ENCODE measurements around the gene GCNT3.
A peak's percentile ranks its signal among the peaks of the same experiment; 100 is the strongest.

The GCNT3 gene

GRCh38 chr15:59657635-59658125 is 46.1 kb downstream of the GCNT3 start:
- peaks cover 33% of the 10 kb centered on the region for H3K4me1 ChIP-seq (ENCODE audit: insufficient read depth, low read length, poor library complexity, severe bottlenecking)
- no peaks in the 10 kb centered on the region for H3F3A ChIP-seq (ENCODE audit: low read depth)
- no peaks in the 10 kb centered on the region for H3K27me3 ChIP-seq (ENCODE audit: insufficient read depth, low read length, poor library complexity, severe bottlenecking)
- peaks cover 31% of the 10 kb centered on the region for H3K36me3 ChIP-seq (ENCODE audit: insufficient read depth, low read length)
- peak overlapping the region; percentile 82 for H2AFZ ChIP-seq (ENCODE audit: low read length)
- TF ChIP-seq EZH2phosphoT487 (IDR thresholded peaks at IDR 0.05; ENCODE audit: borderline replicate concordance) (no peak), CTCF (conservative IDR thresholded peaks at IDR 0.05; ENCODE audit: low read length) (no peak)
- peak overlapping the region; percentile 95 for H3K4me3 ChIP-seq (ENCODE audit: low read length, poor library complexity, severe bottlenecking)
- H4K20me1 ChIP-seq (ENCODE audit: insufficient read depth, low read length, poor library complexity, severe bottlenecking) = peaks cover 28% of the 10 kb centered on the region
- peak overlapping the region; percentile 97 for H3K9ac ChIP-seq (ENCODE audit: low read depth, low read length, poor library complexity, severe bottlenecking)
- H3K4me2 ChIP-seq (ENCODE audit: low read depth, low read length, poor library complexity, severe bottlenecking) = peak overlapping the region; percentile 58
- H3K9me2 ChIP-seq (replicated peaks; ENCODE audit: low read depth, low read length) = no peaks in the 10 kb centered on the region
- no peaks in the 10 kb centered on the region; the same call in 1 of the 2 replicates for H3K9me3 ChIP-seq (ENCODE audit: insufficient read depth, low read depth, low read length)
- H3K79me2 ChIP-seq (ENCODE audit: insufficient read depth, low read length) = peaks cover 47% of the 10 kb centered on the region

- H2AFZ ChIP-seq (ENCODE audit: low read length) = no peak overlapping the region
- no peaks in the 10 kb centered on the region for H3F3A ChIP-seq (ENCODE audit: low read depth)
- peaks cover 25% of the 10 kb centered on the region for H4K20me1 ChIP-seq (ENCODE audit: insufficient read depth, low read length, poor library complexity, severe bottlenecking)
- no peaks in the 10 kb centered on the region for H3K27me3 ChIP-seq (ENCODE audit: insufficient read depth, low read length, poor library complexity, severe bottlenecking)
- no peak overlapping the region for H3K4me3 ChIP-seq (ENCODE audit: low read length, poor library complexity, severe bottlenecking)
- no peak overlapping the region for H3K9ac ChIP-seq (ENCODE audit: low read depth, low read length, poor library complexity, severe bottlenecking)
- no peaks in the 10 kb centered on the region for H3K9me3 ChIP-seq (ENCODE audit: insufficient read depth, low read depth, low read length)
- peaks cover 22% of the 10 kb centered on the region for H3K4me1 ChIP-seq (ENCODE audit: insufficient read depth, low read length, poor library complexity, severe bottlenecking)
- no peak for TF ChIP-seq EZH2phosphoT487 (IDR thresholded peaks at IDR 0.05; ENCODE audit: borderline replicate concordance)
- no peak for TF ChIP-seq CTCF (conservative IDR thresholded peaks at IDR 0.05; ENCODE audit: low read length)
- peaks cover 30% of the 10 kb centered on the region for H3K79me2 ChIP-seq (ENCODE audit: insufficient read depth, low read length)
- H3K36me3 ChIP-seq (ENCODE audit: insufficient read depth, low read length) = peaks cover 45% of the 10 kb centered on the region
- no peaks in the 10 kb centered on the region for H3K9me2 ChIP-seq (replicated peaks; ENCODE audit: low read depth, low read length)
- no peak overlapping the region for H3K4me2 ChIP-seq (ENCODE audit: low read depth, low read length, poor library complexity, severe bottlenecking)
Observed at GRCh38 chr15:59659366-59659765, 47.8 kb downstream of the GCNT3 start.

- H2AFZ ChIP-seq (ENCODE audit: low read length) = no peak overlapping the region
- H3K9me2 ChIP-seq (replicated peaks; ENCODE audit: low read depth, low read length) = no peaks in the 10 kb centered on the region
- no peaks in the 10 kb centered on the region for H3K4me1 ChIP-seq (ENCODE audit: insufficient read depth, low read length, poor library complexity, severe bottlenecking)
- no peak overlapping the region for H3K4me3 ChIP-seq (ENCODE audit: low read length, poor library complexity, severe bottlenecking)
- peaks cover 61% of the 10 kb centered on the region for H3K36me3 ChIP-seq (ENCODE audit: insufficient read depth, low read length)
- H3K4me2 ChIP-seq (ENCODE audit: low read depth, low read length, poor library complexity, severe bottlenecking) = no peak overlapping the region
- H3F3A ChIP-seq (ENCODE audit: low read depth) = no peaks in the 10 kb centered on the region
- H3K9me3 ChIP-seq (ENCODE audit: insufficient read depth, low read depth, low read length) = no peaks in the 10 kb centered on the region
- no peak overlapping the region for H3K9ac ChIP-seq (ENCODE audit: low read depth, low read length, poor library complexity, severe bottlenecking)
- H3K27me3 ChIP-seq (ENCODE audit: insufficient read depth, low read length, poor library complexity, severe bottlenecking) = no peaks in the 10 kb centered on the region
- H4K20me1 ChIP-seq (ENCODE audit: insufficient read depth, low read length, poor library complexity, severe bottlenecking) = no peaks in the 10 kb centered on the region
- TF ChIP-seq CTCF (conservative IDR thresholded peaks at IDR 0.05; ENCODE audit: low read length) (no peak), EZH2phosphoT487 (IDR thresholded peaks at IDR 0.05; ENCODE audit: borderline replicate concordance) (no peak)
- H3K79me2 ChIP-seq (ENCODE audit: insufficient read depth, low read length) = peaks cover under 1% of the 10 kb centered on the region; the same call in 1 of the 2 replicates
Observed at GRCh38 chr15:59662260-59662659, 50.7 kb downstream of the GCNT3 start.

Data from Loucy (cell line).